B cell (primary cell): ENCODE results near the gene GPR37L1. TPM values are rescaled to one million over a fixed set of nuclear protein-coding genes. Genes with fewer than 3 reads are reported as not detected.

ENCODE experiments used
- ATAC-seq: fragments of 200-7000 bp; cut with Tn5 transposase; one replicate; pipeline ENCODE4 v1.10.0; 2021; ENCODE audit warnings: low read depth, mild to moderate bottlenecking, moderate number of reproducible peaks, moderate library complexity
- CTCF ChIA-PET: fragments of 350-600 bp; sonication (Branson Sonifier 250); formaldehyde crosslinking; loops from one replicate; lab custom pipeline; 2021; ENCODE audit warnings: antibody characterized with exemption, inconsistent platforms; lab: Charles Lee
- POLR2A ChIA-PET: fragments of 350-600 bp; sonication (Branson Sonifier 250); formaldehyde crosslinking; loops from one replicate; lab custom pipeline; 2021; ENCODE audit warnings: antibody characterized with exemption; lab: Charles Lee
- DNase-seq: peaks from one replicate; pipeline ENCODE4 v3.0.0; 2013
- H2AFZ ChIP-seq: 2 replicates; pipeline ENCODE4 v1.6.1; 2012; ENCODE audit warnings: mild to moderate bottlenecking, low read depth, low read length; ENCODE audit not compliant: insufficient read depth, poor library complexity, severe bottlenecking
- H3K27ac ChIP-seq, 2 donors: 1 replicate in 1 of 2; 2 replicates in 1 of 2; pipeline ENCODE4 v1.5.1; 2012 to 2013; ENCODE audit warnings: low read length in 2 of 2, mild to moderate bottlenecking in 2 of 2, moderate library complexity in 1 of 2
- H3K27me3 ChIP-seq, 4 experiments: fragments of 200-600 bp in 1 of 4; sonication (generic) in 1 of 4; replicated peaks in 1 of 4; 1 replicate in 2 of 4; 2 replicates in 2 of 4; pipeline versions ENCODE4 v1.6.1 to v1.7.0; 2013 to 2016; ENCODE audit warnings: low read length in 3 of 4, mild to moderate bottlenecking in 2 of 4, mixed read lengths in 1 of 4, moderate library complexity in 1 of 4; ENCODE audit not compliant: insufficient read depth in 4 of 4, control insufficient read depth in 3 of 4; ENCODE audit errors: control extremely low read depth in 1 of 4
- H3K36me3 ChIP-seq, 2 experiments: replicated peaks in 1 of 2; 1 replicate in 1 of 2; 2 replicates in 1 of 2; pipeline versions ENCODE4 v1.6.1 to v1.7.1; 2013; ENCODE audit warnings: low read length in 1 of 2; ENCODE audit not compliant: insufficient read depth in 2 of 2, control insufficient read depth in 1 of 2; ENCODE audit errors: control extremely low read depth in 1 of 2, extremely low read depth in 1 of 2
- H3K4me1 ChIP-seq, 2 donors: fragments of 200-600 bp in 1 of 2; sonication (generic) in 1 of 2; 1 replicate in 1 of 2; 2 replicates in 1 of 2; pipeline versions ENCODE4 v1.5.1 to v1.6.1; 2013 to 2017; ENCODE audit warnings: low read length in 2 of 2; ENCODE audit not compliant: control insufficient read depth in 2 of 2, insufficient read depth in 2 of 2
- H3K4me2 ChIP-seq: replicated peaks from 2 replicates; pipeline ENCODE3; 2012; ENCODE audit warnings: mild to moderate bottlenecking, low read depth, low read length; ENCODE audit not compliant: poor library complexity, severe bottlenecking
- H3K4me3 ChIP-seq, 5 experiments: fragments of 200-600 bp in 1 of 5; sonication (generic) in 1 of 5; 1 replicate in 3 of 5; 2 replicates in 2 of 5; pipeline versions ENCODE4 v1.5.1 to v1.7.0; 2011 to 2016; ENCODE audit warnings: low read length in 4 of 5, mild to moderate bottlenecking in 4 of 5, low read depth in 2 of 5, control low read depth in 1 of 5, moderate library complexity in 1 of 5; ENCODE audit not compliant: insufficient read depth in 1 of 5; ENCODE audit errors: control extremely low read depth in 1 of 5, extremely low read depth in 1 of 5
- H3K79me2 ChIP-seq: fragments of 200-600 bp; sonication (generic); one replicate; pipeline ENCODE4 v1.6.0; 2016; ENCODE audit warnings: low read length; ENCODE audit not compliant: control insufficient read depth, insufficient read depth
- H3K9ac ChIP-seq: fragments of 200-600 bp; sonication (generic); 2 replicates; pipeline ENCODE4 v1.6.1; 2017; ENCODE audit warnings: mild to moderate bottlenecking, low read length, moderate library complexity
- H3K9me3 ChIP-seq, 3 donors: one replicate each; pipeline versions ENCODE4 v1.6.1 to v1.7.1; 2013; ENCODE audit warnings: low read length in 2 of 3; ENCODE audit not compliant: control insufficient read depth in 2 of 3, insufficient read depth in 1 of 3; ENCODE audit errors: control extremely low read depth in 1 of 3
- H4K20me1 ChIP-seq: 2 replicates; pipeline ENCODE4 v1.6.0; 2012; ENCODE audit warnings: mild to moderate bottlenecking, low read length; ENCODE audit not compliant: insufficient read depth, control insufficient read depth, poor library complexity, severe bottlenecking
- H3K27ac Mint-ChIP-seq: one replicate; pipeline ENCODE4 v1.8.0; 2021; ENCODE audit warnings: mixed read lengths
- H3K27me3 Mint-ChIP-seq: one replicate; pipeline ENCODE4 v1.8.0; 2021; ENCODE audit warnings: mixed read lengths
- H3K4me1 Mint-ChIP-seq: one replicate; pipeline ENCODE4 v1.8.0; 2021; ENCODE audit warnings: mixed read lengths
- H3K4me3 Mint-ChIP-seq: one replicate; pipeline ENCODE4 v1.8.0; 2021; ENCODE audit warnings: mixed read lengths
- H3K9me3 Mint-ChIP-seq: one replicate; pipeline ENCODE4 v1.8.0; 2022; ENCODE audit warnings: mixed read lengths; ENCODE audit not compliant: insufficient read depth
- CTCF ChIP-seq: fragments of 200-600 bp; IDR thresholded peaks from one replicate; pipeline ENCODE4 v1.8.0; 2022; ENCODE audit warnings: antibody characterized with exemption, mild to moderate bottlenecking
- EZH2 ChIP-seq: IDR thresholded peaks from 2 replicates; pipeline ENCODE4 v1.6.1; 2012; ENCODE audit warnings: borderline replicate concordance, low read depth, mild to moderate bottlenecking, moderate library complexity, low read length; ENCODE audit not compliant: insufficient read depth, poor library complexity, severe bottlenecking
- WGBS: methylation state at CpG from one replicate; pipeline ENCODE4 v1.1.5; 2013; ENCODE audit warnings: missing lambda C conversion rate; ENCODE audit not compliant: insufficient coverage; 5-methylcytosine and 5-hydroxymethylcytosine counted together
- intact Hi-C: fragments of 100-400 bp; cut with micrococcal nuclease; formaldehyde crosslinking; loops from one replicate; pipeline ENCODE4 v1.10.0; 2022
- polyA plus RNA-seq: library from polyadenylated mRNA; depleted of rRNA; stranded (reverse); fragments of >200 nt; gene quantifications from 2 replicates; pipeline ENCODE4 v1.2.3, GENCODE V29; 2012
- total RNA-seq, 2 donors: library from RNA; stranded (reverse); fragments of 120-200 nt in 1 of 2; gene quantifications; 1 replicate in 1 of 2; 2 replicates in 1 of 2; pipeline versions ENCODE4 v1.2.3 to v1.2.4, GENCODE V29; 2013 to 2022

Gene GPR37L1
- total and polyA plus RNA-seq, 2 donors (not counting 1 experiment from before 2014, with no cell fraction given) = not detected

GRCh38 chr1:202081992-202082391, 40.7 kb upstream of the GPR37L1 start:
- Histone ChIP-seq H3K4me2 (no peak overlapping the region), H3K36me3 (no peaks in the 10 kb centered on the region), H3K79me2 (no peaks in the 10 kb centered on the region), H4K20me1 (no peaks in the 10 kb centered on the region), H3K27ac (no peak overlapping the region), H3K9me3 (no peaks in the 10 kb centered on the region), H3K4me3 (no peak overlapping the region), H3K27me3 (peaks cover 0 to 2% (median 0%) of the 10 kb centered on the region in 4 experiments), H3K4me1 (no peaks in the 10 kb centered on the region), H3K9ac (no peak overlapping the region), H2AFZ (no peak overlapping the region)
- WGBS = 96% methylated on average over 5 of the region's 6 CpGs
- peaks cover 11% of the 10 kb centered on the region for H3K27me3 Mint-ChIP-seq
- no peak for TF ChIP-seq CTCF
- TF ChIP-seq EZH2 = no peak
- POLR2A ChIA-PET = no interaction called here
- H3K4me3 Mint-ChIP-seq = no peak overlapping the region
- no peaks in the 10 kb centered on the region for H3K4me1 Mint-ChIP-seq
- no peak overlapping the region for H3K27ac Mint-ChIP-seq
- CTCF ChIA-PET = no interaction called here
- H3K9me3 Mint-ChIP-seq = no peaks in the 10 kb centered on the region
- DNase-seq = no peak
- ATAC-seq = no peak
- intact Hi-C loops = no loop called here

- H3K27me3 Mint-ChIP-seq = peaks cover 11% of the 10 kb centered on the region
- H3K4me1 Mint-ChIP-seq = no peaks in the 10 kb centered on the region
- no peaks in the 10 kb centered on the region for H3K9me3 ChIP-seq
- no peak for TF ChIP-seq EZH2
- no peak for TF ChIP-seq CTCF
- no peaks in the 10 kb centered on the region for H3K36me3 ChIP-seq
- no peak overlapping the region for H3K27ac ChIP-seq
- H2AFZ ChIP-seq = no peak overlapping the region
- no peak overlapping the region for H3K9ac ChIP-seq
- ATAC-seq (no peak), DNase-seq (no peak)
- no peak overlapping the region for H3K4me2 ChIP-seq
- no peaks in the 10 kb centered on the region for H4K20me1 ChIP-seq
- H3K27ac Mint-ChIP-seq = no peak overlapping the region
- H3K4me3 ChIP-seq = no peak overlapping the region
- no peaks in the 10 kb centered on the region for H3K9me3 Mint-ChIP-seq
- intact Hi-C loops = no loop called here
- no peaks in the 10 kb centered on the region for H3K4me1 ChIP-seq
- CTCF ChIA-PET = no interaction called here
- 71% methylated on average over 12 of the region's 16 CpGs for WGBS
- H3K27me3 ChIP-seq = peaks cover 0 to 2% (median 0%) of the 10 kb centered on the region in 4 experiments
- no peak overlapping the region for H3K4me3 Mint-ChIP-seq
- POLR2A ChIA-PET = no interaction called here
- H3K79me2 ChIP-seq = no peaks in the 10 kb centered on the region
These were observed 37.7 kb upstream of the GPR37L1 start for GRCh38 chr1:202084791-202085681.
